Activated CD4-positive, alpha-beta T cell treated with anti-CD3 and anti-CD28 coated beads for 24 hours (primary cell): Measurements from ENCODE around the gene MAPRE3.
"Not testable (repeated sequence)": the region's sequence is repeated elsewhere in the genome, so short reads cannot be mapped to it uniquely, and the experiment has no call there.

Source experiments
- DNase-seq, 2 donors: peaks; one replicate each; pipeline ENCODE4 v3.0.0-alpha.2; 2020; ENCODE audit warnings: low read depth in 2 of 2

Gene MAPRE3

DNA sequence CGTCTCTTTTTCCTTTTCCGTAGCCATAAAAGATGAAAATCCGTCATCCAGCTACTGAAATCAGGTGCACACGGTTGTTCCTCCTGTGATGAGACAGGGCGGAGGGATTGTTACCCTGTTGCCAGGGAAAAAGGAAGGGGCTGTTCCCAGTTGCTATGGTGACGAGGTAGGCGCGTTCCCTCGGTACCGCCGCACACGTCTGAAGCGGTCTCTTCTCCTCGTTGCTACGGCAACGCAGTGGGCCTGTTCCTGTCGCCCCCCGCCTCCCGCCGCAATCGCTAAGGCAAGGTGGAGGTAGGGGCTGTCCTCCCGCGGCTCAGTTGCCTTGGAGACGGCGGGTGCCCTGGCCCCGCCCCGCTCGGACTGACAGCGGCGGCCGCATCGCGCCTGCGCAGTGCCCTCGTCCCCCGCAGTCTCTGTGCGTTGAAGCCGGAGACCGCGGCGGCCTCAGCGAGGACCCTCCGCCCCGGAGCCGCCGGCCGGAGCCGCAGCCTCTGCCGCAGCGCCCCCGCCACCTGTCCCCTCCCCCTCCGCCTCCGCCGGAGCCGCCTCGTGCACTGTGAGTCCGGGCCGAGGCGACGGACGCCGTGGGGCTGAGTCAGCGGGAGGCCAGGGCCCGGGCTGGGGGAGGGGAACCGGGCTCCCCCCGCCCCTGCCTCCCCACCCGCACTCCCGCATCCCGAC lies at the start of gene MAPRE3:
Gene MAPRE3, plus strand, starts transcription at position 394 of the 684 bp plus-strand sequence. CDS start 51,582 bp downstream, outside the sequence.
- DNase-seq, result peak; percentile 67

- DNase-seq, result no peak
Measured at GRCh38 chr2:26921323-26921722, 49.1 kb upstream of the MAPRE3 start.

- DNase-seq, result peak; percentile 21 to 24
Measured at GRCh38 chr2:26922405-26923188, 47.8 kb upstream of the MAPRE3 start.

GRCh38 chr2:26923189-26923466 lies 47.3 kb upstream of the MAPRE3 start:
- DNase-seq, result not testable (repeated sequence)

DNA sequence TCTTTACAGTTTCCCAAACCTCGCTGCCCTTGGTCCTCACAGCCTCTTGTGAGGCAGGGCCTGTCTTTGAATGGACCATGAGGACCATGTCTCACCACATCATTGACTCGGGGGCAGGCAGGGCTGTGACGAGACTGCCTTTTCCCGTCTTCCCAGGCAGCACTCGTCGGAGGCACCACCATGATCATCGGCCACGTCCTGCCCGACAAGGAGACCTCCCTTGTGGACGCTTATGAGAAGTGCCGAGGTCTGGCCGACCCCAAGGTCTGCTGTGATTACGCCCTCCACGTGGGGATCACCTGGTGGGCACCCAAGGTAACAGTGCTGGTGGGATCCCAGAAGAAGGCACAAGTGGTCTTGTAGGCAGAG lies 45.7 kb upstream of the MAPRE3 start:
- DNase-seq, result no peak

- no peak for DNase-seq
Measured at GRCh38 chr2:26925100-26925791, 45.2 kb upstream of the MAPRE3 start.

DNA sequence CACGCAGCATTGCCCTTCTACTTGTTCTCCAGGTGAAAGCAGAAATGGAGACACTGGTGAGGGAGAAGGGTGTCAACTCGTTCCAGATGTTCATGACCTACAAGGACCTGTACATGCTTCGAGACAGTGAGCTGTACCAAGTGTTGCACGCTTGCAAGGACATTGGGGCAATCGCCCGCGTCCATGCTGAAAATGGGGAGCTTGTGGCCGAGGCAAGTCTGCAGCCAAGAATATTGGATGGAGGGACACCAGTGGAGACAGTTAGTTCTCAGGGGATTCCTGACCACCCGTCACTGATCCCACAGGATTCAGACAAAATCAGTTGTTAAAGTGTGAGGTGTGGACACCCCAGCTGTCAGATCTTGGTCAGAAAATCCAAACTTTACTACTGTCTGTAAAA lies 43.2 kb upstream of the MAPRE3 start:
- DNase-seq, result no peak

- no peak for DNase-seq
Measured at GRCh38 chr2:26932974-26933373, 37.5 kb upstream of the MAPRE3 start.

DNA sequence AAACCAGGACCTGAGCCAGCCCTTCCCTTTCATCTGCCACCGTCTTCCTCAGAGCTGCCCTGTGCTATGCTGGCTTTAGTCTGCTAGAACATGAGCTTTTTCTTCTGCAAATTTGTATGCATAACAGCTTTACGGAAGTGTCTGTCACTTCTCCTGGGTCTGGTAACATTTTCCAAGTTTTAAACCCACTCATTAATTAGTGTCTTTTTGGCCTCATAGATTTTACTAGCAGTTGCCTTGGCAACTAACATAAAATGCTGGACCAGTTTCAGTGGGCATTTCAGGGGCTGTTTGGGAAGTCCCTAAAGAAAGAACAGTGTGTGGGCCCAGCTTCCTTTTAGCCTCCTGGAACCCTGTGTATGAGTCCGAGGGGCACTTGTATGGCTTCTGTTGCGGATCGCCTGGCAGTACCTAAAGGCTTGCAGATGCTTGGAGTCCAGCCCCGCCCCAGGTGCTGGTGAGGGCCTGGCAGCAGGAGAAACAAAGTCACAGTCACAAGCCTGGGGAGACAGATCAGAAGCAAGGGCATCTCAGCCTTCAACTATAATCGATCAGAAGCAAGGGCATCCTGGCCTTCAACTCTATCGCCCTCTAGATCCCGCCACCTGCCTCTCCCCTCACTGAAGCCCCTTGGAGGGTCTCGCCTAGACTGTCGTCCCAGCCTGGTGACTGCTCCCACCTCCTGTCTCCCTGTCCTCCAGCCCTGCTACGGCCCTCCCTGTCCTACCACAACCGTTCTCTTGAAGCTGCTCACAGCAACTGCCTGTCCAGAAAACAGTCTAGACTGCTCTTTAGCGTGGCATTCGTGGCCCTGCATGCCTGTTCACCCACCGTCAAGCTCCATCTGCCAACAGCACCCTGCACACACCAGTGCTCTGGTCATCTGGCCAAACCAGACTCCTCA lies 36.8 kb upstream of the MAPRE3 start:
- no peak for DNase-seq

- no peak for DNase-seq
Measured at GRCh38 chr2:26934335-26934724, 36.1 kb upstream of the MAPRE3 start.

DNA sequence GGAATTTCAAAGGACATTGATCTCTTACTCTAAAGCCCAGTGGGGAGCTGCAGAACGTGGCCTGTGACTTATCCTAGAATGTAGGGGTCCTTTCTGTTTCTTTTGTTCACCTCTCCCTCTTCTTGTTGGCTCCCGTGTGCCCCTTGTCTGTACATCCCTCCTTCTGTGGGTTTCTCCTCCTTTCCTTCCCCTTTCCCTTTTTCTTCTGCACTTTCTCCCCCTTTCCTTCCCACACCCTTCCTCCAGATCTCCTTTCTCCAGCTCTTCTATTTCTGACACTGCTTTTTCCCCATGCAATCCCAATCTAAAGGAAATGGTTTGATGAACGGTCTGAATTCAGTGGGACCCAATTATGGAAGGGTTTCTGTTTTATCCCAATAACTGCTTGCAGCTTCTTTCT lies 35.5 kb upstream of the MAPRE3 start:
- no peak for DNase-seq

- no peak for DNase-seq
Measured at GRCh38 chr2:26936855-26937254, 33.6 kb upstream of the MAPRE3 start.

DNA sequence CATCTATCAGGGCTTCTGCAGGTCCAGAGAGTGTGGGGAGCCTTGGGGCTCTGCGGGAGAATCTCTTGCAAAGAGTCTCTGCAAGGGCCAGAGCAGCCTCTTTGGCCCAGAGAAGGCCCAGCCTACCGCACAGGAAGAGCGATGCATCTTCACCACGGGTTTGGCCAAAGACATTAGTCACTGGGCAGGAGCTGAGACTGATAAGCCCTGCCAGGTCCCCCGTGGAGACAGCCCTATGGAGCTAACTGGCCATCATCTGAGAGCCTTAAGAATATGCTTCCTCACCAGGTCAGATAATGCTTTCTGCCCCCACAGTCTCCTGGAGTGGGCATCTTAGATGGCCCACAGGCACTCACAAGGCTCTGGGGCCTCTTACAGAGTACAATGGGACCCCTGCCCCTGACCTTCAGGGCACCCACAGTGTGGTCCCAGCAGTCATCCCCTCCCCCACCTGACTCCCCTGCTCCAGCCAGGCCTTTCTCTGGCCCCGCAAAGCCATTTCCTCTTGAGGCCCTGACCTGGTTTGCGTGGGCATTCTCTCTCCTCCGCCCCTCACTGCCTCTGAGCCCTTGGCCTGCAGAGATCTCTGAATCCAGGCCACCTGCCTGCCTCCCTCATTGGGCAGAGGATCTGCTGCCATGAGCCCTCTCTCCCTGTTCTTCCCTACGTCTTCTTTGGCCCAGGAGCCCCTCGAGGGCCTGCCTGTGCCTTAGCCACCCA lies 31.9 kb upstream of the MAPRE3 start:
- no peak for DNase-seq

- DNase-seq, result no peak
Measured at GRCh38 chr2:26940001-26940400, 30.4 kb upstream of the MAPRE3 start.

- DNase-seq, result no peak
Measured at GRCh38 chr2:26941486-26941885, 29.0 kb upstream of the MAPRE3 start.

- peak; percentile 56 to 57 for DNase-seq
Measured at GRCh38 chr2:26942543-26943295, 27.7 kb upstream of the MAPRE3 start.

- no peak for DNase-seq
Measured at GRCh38 chr2:26945991-26946750, 24.3 kb upstream of the MAPRE3 start.

- DNase-seq, result no peak
Measured at GRCh38 chr2:26946841-26947784, 23.3 kb upstream of the MAPRE3 start.

DNA sequence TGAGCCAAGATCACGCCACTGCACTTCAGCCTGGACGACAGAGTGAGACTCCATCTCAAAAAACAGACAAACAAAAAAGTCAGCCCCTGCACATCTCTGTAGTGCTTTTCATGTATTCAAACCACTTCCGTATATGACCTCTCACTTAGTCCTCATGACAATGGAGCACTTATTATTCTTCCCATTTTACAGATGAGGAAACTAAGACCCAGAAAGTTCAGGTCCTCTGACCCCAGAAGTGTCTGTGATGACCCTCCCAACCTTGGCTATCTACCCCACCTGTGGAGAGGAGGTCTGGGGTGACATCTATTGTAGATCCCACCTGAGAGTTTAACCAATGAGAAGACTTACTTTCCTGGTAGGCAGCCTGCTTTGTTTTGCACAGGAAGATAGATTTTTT lies 21.6 kb upstream of the MAPRE3 start:
- no peak for DNase-seq
